ENCODE measurements around the gene PHACTR3. TPM values are rescaled to one million over a fixed set of nuclear protein-coding genes. Genes with fewer than 3 reads are reported as not detected.
A peak's percentile ranks its signal among the peaks of the same experiment; 100 is the strongest.

The PHACTR3 gene
- total RNA-seq, 1 experiment from 2014 or later, result 10.0 TPM

- peaks cover 3% of the 10 kb centered on the region for H3K9me3 Mint-ChIP-seq (ENCODE audit: low read depth, unreplicated experiment)
- peaks cover 92% of the 10 kb centered on the region for H3K27me3 Mint-ChIP-seq (ENCODE audit: unreplicated experiment)
- no peak overlapping the region for H3K4me3 Mint-ChIP-seq (ENCODE audit: low read depth, unreplicated experiment)
- H3K27ac Mint-ChIP-seq (ENCODE audit: unreplicated experiment), result no peak overlapping the region
- intact Hi-C loops (cut with micrococcal nuclease; ENCODE audit: unreplicated experiment), result no loop called here
- no peaks in the 10 kb centered on the region for H3K36me3 Mint-ChIP-seq (ENCODE audit: insufficient read depth, unreplicated experiment)
- BruUV-seq (replicated peaks), result no TSS peak
- H3K4me1 Mint-ChIP-seq (ENCODE audit: low read depth, unreplicated experiment), result no peaks in the 10 kb centered on the region
- DNase-seq, result no peak
- CTCF ChIA-PET, result no interaction called here
- TF ChIP-seq CTCF (IDR thresholded peaks at IDR 0.05; ENCODE audit: unreplicated experiment), result no peak
These were observed 159.7 kb downstream of the PHACTR3 start for GRCh38 chr20:59764037-59764436.

- intact Hi-C loops (cut with micrococcal nuclease; ENCODE audit: unreplicated experiment), result no loop called here
- H3K9me3 Mint-ChIP-seq (ENCODE audit: low read depth, unreplicated experiment), result peaks cover 3% of the 10 kb centered on the region
- BruUV-seq (replicated peaks), result no TSS peak
- CTCF ChIA-PET, result no interaction called here
- TF ChIP-seq CTCF (IDR thresholded peaks at IDR 0.05; ENCODE audit: unreplicated experiment), result no peak
- H3K27me3 Mint-ChIP-seq (ENCODE audit: unreplicated experiment), result peaks cover 76% of the 10 kb centered on the region
- H3K27ac Mint-ChIP-seq (ENCODE audit: unreplicated experiment), result no peak overlapping the region
- H3K4me1 Mint-ChIP-seq (ENCODE audit: low read depth, unreplicated experiment), result peaks cover 10% of the 10 kb centered on the region
- no peak overlapping the region for H3K4me3 Mint-ChIP-seq (ENCODE audit: low read depth, unreplicated experiment)
- H3K36me3 Mint-ChIP-seq (ENCODE audit: insufficient read depth, unreplicated experiment), result no peaks in the 10 kb centered on the region
- peak; percentile 35 for DNase-seq
These were observed 161.3 kb downstream of the PHACTR3 start for GRCh38 chr20:59765599-59766177.

- Mint-ChIP-seq H3K9me3 (ENCODE audit: low read depth, unreplicated experiment) (peaks cover 3% of the 10 kb centered on the region), H3K27ac (ENCODE audit: unreplicated experiment) (no peak overlapping the region), H3K27me3 (ENCODE audit: unreplicated experiment) (peaks cover 57% of the 10 kb centered on the region), H3K4me1 (ENCODE audit: low read depth, unreplicated experiment) (peaks cover 30% of the 10 kb centered on the region), H3K4me3 (ENCODE audit: low read depth, unreplicated experiment) (no peak overlapping the region), H3K36me3 (ENCODE audit: insufficient read depth, unreplicated experiment) (no peaks in the 10 kb centered on the region)
- no peak for DNase-seq
- CTCF ChIA-PET, result no interaction called here
- BruUV-seq (replicated peaks), result no TSS peak
- intact Hi-C loops (cut with micrococcal nuclease; ENCODE audit: unreplicated experiment), result no loop called here
- TF ChIP-seq CTCF (IDR thresholded peaks at IDR 0.05; ENCODE audit: unreplicated experiment), result no peak
These were observed 163.3 kb downstream of the PHACTR3 start for GRCh38 chr20:59767656-59768055.

- H3K27ac Mint-ChIP-seq (ENCODE audit: unreplicated experiment), result no peak overlapping the region
- H3K36me3 Mint-ChIP-seq (ENCODE audit: insufficient read depth, unreplicated experiment), result peaks cover 6% of the 10 kb centered on the region
- CTCF ChIA-PET, result interaction anchor here (2.0 kb wide), 1 partner anchor 80 kb away, joined by 8 read pairs; no protein-coding TSS in a partner anchor
- H3K9me3 Mint-ChIP-seq (ENCODE audit: low read depth, unreplicated experiment), result peaks cover 3% of the 10 kb centered on the region
- H3K4me3 Mint-ChIP-seq (ENCODE audit: low read depth, unreplicated experiment), result no peak overlapping the region
- peaks cover 47% of the 10 kb centered on the region for H3K4me1 Mint-ChIP-seq (ENCODE audit: low read depth, unreplicated experiment)
- intact Hi-C loops (cut with micrococcal nuclease; ENCODE audit: unreplicated experiment), result loop anchor here (5.0 kb wide), 1 partner anchor 152 kb away; no protein-coding TSS in a partner anchor
- peak; percentile 76 for DNase-seq
- no TSS peak for BruUV-seq (replicated peaks)
- H3K27me3 Mint-ChIP-seq (ENCODE audit: unreplicated experiment), result peaks cover 31% of the 10 kb centered on the region
- peak; percentile 66 for TF ChIP-seq CTCF (IDR thresholded peaks at IDR 0.05; ENCODE audit: unreplicated experiment)
These were observed 165.9 kb downstream of the PHACTR3 start for GRCh38 chr20:59770270-59770669.
